HUDEP-2 (cell line): ENCODE results near the gene PLA2R1.

Source experiments
- DNase-seq, 76 experiments: peaks; one replicate each; lab custom pipeline; 2025; ENCODE audit not compliant: unreplicated experiment in 76 of 76; lab: John Stamatoyannopoulos, UW

Gene PLA2R1

GRCh38 chr2:160062292-160063005 lies at the start of gene PLA2R1:
Gene PLA2R1, minus strand, starts transcription at chr2:160062615. Its CDS starts 212 bp downstream, at chr2:160062403.
- no peak for DNase-seq

- DNase-seq = no peak
These were observed 48.3 kb upstream of the PLA2R1 start for GRCh38 chr2:160110674-160111239.

DNA sequence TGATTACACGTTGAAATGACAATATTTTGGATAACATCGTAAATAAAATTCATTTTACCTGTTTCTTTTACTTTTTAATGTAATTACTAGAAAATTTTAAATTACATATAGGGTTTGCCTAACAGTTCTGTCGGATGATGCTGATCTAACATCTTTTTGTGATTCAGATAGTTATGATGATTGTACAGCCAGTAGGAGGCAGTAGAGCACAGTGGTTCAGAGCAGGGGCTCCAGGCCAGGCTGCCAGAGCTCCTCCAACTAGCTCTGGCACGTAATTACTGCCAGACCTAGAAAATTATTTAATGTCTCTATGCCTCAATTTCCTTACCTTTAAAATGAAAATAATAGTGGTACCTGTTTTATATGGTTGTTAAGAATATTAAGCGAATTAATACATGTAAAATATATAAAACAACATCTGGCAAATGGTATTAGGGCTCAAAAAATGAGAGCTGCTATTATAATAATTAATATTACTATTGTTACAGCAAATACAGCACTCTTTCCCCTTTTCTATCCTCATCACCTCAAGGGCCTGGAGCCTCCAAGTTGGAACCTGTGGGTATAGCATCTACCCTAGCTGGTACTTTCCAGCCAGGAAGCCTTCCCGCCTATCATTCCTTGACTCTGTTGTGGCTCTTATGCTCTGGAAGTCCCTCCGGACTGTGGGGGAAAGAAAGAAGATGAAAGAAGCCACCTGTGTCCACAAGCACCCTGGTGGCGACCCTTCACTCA lies 47.7 kb upstream of the PLA2R1 start:
- peak in 39 of 76 experiments; percentile 0 to 62 (median 16) for DNase-seq

DNA sequence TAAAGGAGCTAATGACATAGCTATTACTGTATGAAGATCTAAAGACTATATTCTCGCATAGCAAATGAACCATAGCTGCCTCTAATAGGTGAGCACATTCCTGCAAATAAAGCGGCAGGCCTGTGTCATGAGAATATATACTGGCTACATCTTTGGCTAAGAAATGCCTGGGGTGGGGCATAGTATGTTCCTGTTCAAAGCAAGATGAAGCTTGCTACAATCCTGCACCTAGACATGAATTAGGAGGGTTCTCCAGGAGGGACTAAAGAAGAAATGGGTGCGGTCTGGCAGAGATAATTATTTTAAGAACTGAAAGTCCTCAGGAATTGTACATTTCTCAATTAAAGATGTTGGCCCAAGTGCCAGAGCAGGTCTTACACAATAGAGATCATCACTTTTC lies 46.8 kb upstream of the PLA2R1 start:
- no peak for DNase-seq

DNA sequence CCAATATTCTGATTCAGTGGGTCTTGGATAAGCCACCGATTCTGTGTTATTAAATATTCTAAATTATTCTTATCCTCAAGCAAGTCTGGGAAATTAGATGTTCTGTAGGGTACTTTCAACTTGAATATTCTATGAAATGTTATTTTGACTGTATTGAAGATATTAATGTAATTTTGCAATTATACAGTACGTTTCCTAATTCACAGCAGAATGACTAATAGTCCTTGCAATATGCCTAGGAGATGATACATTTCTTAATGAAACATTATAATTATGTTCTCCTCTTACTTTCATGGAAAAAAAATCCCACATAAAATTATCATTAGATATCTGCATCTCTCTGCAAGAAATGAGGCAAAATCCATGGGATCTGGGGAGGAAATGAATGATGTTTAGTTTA lies 46.2 kb upstream of the PLA2R1 start:
- no peak for DNase-seq

DNA sequence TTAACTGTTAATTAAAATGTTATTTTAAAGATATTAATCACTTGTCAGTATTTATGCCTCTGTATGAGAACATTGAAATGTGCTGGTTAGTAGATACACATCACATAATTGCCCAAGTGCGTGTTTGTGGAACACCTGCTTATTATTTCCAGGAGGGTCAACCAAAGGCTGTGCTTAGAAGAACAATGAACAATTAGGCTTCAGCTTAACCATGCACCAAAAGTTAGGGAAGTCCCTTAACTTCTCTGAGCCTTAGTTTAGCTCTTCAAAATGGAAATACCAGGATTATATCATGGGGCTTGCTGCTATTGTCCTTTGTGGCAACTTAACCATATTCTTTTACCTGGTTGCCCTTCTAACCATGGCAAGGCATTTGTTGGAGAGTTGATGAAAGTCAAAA lies 43.0 kb upstream of the PLA2R1 start:
- DNase-seq = no peak

DNA sequence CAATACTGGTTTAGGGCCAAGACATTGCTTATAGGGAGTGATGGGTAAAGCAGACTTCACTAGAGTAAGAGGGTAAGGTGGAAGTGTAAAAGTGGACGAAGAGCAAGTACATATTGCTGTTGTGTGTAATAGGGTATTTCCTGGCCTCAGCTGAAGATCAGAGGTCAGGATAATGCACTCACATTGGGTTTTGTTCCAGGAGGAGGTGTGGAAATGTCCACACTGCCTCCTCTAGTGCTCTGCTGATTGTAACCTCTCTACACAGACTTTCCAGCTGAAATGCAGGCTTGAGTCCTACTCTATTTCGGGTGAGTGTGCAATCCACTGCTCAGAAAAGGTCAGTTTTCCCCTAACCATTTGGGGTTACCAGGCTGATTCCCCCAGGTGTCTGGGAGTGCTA lies 41.7 kb upstream of the PLA2R1 start:
- DNase-seq = no peak

GRCh38 chr2:160097326-160097725 lies 34.9 kb upstream of the PLA2R1 start:
- DNase-seq = no peak

DNA sequence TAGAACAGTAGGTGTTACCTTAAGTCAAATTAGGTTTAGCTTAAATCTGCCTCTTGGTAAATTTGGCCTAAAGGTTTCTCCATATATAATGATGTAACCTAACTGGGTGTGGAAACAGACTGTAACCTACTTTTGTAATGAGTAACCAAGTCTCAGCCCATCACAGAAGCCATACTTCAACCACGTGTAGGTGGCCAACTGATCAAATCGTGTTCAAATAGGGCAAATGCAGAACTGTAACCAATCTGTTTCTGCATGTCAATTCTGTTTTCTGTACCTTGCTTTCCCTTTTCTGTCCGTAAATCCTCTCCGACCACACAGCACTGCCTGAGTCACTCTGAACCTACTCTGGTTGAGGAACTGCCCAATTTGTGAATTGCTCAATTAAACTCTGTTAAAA lies 34.0 kb upstream of the PLA2R1 start:
- no peak for DNase-seq

GRCh38 chr2:160092445-160092844 lies 30.0 kb upstream of the PLA2R1 start:
- no peak for DNase-seq

DNA sequence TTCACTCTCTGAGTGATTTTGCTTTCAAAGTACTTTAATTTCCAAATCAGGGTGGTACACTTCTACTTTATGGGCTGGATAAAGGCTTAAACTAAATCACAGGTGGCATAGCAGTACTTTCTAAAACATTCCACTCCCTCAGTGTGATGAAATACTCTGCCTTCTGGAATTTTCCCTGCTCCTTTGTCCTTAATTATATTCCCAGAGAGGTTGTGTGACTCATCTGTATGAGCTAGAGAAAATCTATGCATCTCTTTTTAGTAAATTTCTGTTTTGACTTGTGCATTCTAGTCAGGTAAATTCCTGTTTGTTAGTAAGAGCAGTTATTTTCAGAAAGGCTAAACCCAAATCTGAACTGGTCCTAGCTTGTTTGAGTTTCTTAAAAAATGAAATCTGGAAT lies 29.0 kb upstream of the PLA2R1 start:
- DNase-seq = no peak

DNA sequence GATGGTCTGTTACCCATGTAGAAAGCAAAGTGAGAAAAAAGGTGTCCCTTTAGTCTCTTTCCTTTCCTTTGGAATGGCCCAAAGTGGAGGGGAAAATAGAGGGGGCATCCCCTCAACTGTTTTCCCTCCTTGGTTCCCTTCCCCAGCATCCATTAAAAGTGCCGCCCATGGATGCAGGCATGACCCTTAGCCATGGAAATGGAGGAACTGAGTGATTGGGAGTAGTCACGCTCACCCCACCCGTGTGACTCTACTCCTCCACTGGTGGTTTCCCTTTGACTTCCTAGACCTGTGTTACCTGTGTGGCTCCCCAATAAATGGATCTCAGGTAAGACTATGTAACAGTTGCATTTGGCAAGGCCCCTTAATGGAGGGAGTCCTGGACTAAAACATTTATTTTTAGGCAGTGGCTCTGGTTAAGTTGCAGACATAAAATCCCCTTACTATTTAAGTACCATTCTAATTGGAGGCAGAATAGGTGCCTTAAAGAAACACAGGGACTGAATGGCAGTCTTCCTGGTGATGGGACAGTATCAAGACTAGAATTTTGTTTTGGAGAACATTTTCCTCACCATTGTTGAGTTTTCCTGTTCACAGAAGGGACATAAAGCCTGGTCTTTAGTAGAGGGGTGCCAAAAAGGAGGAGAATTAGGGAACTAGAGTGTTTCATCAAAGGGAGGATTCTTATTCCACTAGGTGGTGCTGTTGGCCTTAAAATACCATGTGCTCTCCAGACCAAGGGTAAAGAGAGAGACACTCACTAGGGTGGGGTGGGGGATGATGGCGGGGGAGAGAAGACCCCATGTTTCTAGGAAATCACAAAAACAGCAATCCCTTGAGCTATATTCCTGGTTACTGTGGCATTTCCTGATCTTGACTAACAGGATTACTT lies 25.7 kb upstream of the PLA2R1 start:
- DNase-seq = peak in 12 of 76 experiments; percentile 1 to 48 (median 14)

- DNase-seq = peak in 5 of 76 experiments; percentile 1 to 16 (median 1)
These were observed 23.2 kb upstream of the PLA2R1 start for GRCh38 chr2:160085662-160086061.

DNA sequence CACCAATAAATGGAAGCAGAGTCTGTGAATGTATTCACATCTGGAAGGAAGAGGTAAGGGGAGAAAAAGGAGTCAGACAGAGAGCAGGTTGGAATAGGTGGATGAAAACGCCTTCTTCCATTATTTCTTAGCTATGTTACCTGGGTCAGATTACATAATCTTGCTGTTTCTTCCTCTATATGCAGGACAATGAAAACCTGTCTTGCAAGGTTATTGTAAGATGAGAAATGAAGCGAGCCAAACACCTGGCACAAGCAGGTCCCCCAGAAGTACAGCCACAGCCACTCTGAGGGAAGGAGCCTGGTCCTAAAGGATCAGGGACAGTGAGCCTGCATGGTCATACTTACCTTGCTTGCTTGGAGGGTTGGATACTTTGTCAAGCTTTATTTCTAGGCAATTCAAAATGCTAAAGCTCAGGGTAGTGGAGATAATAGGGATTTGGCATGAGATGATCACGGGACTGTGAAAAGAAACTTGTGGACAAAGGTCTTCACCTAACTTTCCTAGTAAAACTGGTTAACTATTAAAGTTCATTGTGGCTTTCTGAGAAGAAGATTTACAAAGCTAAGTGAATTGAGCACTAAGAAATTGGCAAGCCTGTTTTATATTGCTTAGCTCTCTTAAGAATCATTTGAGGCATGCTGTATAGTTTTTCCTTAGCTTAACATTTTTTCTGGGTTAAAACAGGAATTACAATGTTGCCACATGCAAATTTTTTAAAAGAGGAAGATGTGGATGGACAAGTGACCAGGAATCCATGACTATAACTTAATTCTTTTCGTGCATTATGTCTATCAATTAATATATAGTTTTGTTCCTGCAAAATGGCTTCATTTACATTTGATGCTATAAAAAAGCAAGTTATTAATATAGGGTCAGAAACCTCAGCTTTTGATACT lies 15.7 kb upstream of the PLA2R1 start:
- no peak for DNase-seq

DNA sequence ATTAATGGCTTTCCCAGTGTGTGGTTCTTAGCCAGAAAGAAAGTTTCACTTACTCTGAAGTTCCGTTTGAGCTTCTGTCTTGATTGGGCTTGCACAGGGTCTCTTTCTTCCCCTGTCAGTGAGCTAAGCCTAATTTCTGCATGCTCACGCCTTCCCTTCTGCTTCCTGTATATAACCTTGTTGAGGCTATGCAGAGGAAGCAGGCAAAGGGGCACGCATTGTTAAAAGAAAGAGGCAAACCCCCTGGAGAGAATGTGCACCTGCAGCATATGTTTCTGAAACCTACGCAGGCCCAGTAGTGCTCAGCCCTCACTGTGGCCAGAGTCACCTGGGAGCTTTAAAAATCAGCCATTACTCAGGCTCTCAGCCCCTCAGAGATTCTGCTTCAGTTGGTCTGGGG lies 14.5 kb upstream of the PLA2R1 start:
- DNase-seq = no peak

DNA sequence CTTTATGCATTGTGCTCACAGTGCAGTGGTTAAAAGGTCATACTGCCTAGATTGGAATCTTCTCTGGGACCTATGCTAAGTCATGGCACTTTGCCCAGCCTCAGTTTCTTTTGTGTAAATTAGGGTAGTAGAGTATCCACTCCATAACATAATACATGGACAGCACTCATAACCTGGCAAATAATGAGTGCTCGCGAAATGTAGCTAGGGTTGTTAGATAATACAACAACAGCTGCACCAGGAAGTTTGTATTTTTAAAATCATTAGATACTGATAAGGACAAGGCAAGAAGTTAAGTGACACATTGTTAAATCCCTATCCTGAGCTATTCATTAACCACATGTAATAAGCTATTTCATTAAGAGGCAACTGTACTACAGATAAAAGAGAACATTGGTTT lies 13.8 kb upstream of the PLA2R1 start:
- no peak for DNase-seq

GRCh38 chr2:160075171-160075570 lies 12.8 kb upstream of the PLA2R1 start:
- DNase-seq = no peak

DNA sequence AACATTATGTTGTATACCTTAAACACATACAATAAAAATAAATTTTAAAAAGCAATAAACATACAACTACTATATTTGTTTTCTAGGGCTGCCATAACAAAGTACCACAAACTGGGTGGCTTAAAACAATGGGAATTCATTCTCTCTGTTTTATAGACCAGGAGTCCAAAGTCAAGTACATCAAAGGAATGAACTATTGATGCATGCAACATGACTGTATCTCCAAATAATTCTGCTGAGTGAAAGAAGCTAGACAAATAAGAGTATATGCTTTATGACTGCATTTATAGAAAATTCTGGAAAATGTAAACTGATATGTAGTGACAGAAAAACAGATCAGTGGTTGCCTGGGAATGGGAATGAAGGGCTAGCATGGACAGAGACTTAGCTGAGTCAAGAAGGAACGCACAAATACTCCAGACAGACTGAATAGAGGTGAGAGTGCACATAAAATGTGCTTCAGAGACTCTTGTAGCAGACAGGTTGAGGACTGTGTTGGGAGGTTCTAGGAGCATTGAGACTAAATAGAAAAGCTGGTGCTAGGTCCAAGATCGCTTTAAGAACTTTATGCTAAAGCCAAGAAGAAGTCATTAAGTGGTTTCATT lies 11.0 kb upstream of the PLA2R1 start:
- DNase-seq = no peak

GRCh38 chr2:160068906-160069305 lies 6.5 kb upstream of the PLA2R1 start:
- DNase-seq = no peak

DNA sequence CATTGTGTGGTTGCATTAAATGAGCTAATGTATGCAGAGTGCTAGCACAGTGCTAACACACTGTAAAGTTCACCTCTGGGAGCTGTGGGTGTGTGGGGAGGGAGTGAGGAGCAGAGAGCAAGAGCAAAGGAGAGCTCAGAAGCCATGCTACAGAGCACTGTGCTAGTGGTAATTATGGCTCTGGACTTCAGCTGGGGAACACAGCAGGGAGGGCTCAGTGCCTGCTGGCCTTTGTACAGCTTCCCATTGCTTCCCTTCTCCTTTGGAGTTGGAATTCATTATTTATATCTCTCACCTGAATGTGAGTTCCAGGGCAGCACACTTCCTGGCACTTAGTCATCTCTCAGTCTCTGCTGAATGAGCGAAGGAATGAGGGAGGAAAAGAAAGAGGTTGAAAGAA lies 2.5 kb upstream of the PLA2R1 start:
- DNase-seq = no peak
